HG02870 (cell line): ENCODE measurements around the gene PRR23B.
"Not testable (repeated sequence)": the region's sequence is repeated elsewhere in the genome, so short reads cannot be mapped to it uniquely, and the experiment has no call there.

ENCODE experiments used
- ATAC-seq: cut with Tn5 transposase; IDR thresholded peaks from one replicate; pipeline ENCODE4 v1.9.1; 2021; ENCODE audit warnings: mild to moderate bottlenecking, moderate library complexity; ENCODE audit not compliant: unreplicated experiment

PRR23B gene

DNA sequence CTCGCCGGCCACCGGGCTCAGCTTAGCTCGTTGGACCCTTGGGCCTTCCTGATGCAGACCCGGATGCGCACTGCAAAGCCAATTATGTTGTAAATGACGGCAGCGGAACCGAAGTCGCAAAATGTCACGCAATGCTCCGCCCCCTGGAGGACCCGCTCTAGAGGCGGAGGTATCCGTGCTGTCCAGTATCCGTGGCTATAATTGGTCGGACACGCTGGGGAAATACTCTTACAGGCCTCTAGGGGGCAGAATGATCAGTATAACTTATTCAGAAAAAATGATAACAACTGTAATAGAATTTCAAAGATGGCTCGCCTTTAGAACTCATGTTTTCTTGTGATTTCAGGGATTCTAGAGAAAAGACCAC, at the start of gene PRR23B:
Gene PRR23B, minus strand, starts transcription at position 59 of the 367 bp plus-strand sequence. CDS start 265 bp downstream, outside the sequence.
- ATAC-seq: no peak

DNA sequence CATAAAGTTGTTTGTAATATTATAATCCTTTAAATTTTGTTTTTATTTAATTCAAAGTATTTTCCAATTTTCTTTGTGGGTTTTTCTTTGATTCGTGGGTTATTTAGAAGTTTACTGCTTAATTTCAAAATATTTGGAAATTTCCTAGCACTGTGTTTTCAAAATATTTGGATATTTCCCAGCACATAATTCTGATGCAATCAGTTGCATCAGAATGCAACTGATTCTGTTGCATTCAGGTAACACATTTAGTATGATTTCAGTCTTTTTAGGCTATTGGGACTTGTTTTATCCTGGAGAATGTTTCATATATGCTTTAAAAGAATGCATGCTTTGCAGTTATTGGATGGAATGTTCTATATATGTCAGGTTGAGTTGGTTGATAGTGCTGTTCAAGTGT, 42.2 kb upstream of the PRR23B start:
- ATAC-seq: no peak

DNA sequence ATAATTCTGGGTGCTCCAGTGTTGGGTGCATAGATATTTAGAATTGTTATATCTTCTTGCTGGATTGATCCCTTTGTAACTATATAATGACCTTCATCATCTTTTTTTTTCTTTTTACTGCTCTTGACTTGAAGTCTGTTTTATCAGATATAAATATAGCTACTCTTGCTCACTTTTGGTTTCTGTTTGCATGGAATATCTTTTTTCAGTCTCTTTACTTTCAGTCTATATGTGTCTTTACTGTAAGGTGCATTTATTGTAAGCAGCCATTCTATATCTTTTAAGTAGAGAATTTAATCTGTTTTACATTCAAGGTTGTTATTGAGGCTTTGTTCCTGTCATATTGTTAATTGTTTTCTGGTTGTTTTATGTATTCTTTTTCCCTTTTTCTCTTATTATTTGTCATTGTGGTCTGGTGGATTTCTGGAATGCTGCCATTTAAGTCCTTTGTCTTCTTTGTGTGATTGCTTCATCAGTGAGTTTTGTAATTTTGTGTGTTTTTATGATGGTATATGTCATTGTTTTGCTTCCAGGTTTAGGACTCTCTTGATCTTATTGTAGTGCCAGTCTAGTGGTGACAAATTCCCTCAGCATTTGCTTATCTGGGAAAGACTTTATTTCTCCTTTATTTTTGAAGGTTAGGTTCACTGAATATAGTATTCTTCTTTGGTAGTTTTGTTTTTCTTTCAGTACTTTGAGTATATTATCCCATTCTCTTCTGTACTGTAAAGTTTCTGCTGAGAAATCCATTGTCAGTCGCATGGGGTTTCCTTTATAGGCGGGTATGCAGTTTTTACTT, 32.3 kb upstream of the PRR23B start:
- ATAC-seq: no peak

DNA sequence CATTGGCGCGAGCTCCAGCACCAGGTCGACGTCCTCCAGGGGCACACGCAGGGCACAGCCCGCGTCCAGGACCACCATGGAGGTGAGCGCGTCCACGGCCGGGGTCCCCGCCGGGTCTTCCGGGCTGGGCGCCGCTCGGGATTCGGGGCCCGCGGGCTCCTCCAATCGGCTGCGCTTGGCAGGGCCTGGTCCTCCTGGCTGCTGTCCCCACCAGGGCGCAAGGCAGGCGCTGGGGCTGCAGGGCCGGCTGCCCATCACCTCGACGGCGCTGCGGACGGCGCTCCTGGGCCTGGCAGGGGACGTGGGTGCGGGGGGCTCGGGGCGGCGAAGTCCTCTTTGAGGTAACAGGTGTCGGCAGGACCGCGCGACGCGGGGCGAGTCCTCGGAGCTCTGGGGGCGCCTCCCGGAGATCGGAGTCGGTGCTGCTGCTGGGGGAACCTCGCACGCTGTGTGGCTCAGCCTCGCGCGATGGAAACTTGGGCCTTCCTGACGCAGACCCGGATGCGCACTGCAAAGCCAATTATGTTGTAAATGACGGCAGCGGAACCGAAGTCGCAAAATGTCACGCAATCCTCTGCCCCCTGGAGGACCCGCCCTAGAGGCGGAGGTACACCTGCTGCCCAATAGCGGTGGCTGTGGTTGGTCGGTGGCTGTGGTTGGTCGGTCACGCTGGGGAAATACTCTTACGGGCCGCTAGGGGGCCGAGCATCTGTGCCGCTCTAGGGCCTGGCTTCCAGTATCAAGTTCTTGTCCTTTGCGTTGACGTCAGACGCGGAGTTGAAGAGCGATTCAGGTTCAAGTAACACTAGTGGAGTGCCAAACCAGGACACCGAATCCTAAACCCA, 23.9 kb upstream of the PRR23B start, which contains the start of gene PRR23C:
Gene PRR23C, minus strand, starts transcription at position 527 of the 845 bp plus-strand sequence. Its CDS starts 272 bp downstream, at position 255.
- no peak for ATAC-seq

DNA sequence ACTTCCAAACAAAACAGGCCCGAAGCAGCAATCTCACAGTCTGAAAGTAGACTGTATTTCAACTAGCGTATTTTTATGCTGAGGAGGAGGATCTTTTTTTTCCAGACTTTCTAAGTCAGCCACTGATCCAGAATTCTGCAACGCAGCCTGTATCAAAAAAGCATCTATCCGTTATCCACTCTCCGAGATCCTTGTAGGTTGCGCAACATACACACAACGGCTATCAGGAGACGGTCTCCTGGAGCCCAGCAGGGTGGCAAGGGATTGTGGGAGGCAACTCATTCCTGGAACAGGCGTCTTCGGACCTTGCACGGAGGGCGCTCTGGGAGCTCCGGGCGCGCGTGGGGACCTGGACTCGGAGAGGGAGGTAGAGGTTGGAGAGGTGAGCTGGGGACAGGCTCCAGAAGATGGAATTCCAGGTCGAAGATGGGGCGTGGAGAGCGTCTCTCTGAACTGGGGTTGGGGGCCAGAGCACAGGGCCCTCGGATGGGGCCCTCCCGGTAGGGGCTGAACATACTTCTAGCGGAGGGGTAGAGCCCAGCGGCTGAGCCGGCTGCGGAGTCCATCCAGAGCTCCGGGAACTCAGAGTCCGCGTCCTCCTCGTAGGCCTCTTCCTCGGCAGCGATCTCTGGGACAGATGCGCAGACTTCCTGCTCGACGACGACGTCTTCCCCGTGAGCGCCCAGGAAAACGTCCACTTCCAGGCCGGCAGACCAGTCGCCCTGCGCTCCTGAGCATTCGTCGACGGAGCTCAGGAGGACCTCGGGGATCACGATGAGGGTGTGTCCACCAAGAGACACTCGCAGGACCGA, 23.0 kb upstream of the PRR23B start:
- no peak for ATAC-seq

DNA sequence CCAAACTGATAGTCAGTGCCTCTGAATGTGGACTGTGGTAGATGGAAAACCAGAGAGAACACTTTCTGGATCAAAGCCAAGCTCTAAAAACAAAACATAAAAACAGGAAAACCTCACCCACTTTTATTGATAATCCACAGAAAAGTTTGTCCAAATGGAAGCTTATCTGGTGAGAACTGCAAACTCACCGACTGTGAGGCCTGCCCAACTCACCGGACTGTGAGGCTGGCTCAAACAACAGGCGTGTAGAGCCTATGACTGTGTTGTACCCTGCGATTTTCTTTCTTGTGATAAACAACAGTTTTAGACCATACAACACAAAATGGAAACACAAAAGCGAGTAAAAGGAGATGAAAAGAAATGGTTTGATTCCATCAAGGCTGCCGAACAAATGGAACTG, 16.8 kb upstream of the PRR23B start:
- no peak for ATAC-seq

DNA sequence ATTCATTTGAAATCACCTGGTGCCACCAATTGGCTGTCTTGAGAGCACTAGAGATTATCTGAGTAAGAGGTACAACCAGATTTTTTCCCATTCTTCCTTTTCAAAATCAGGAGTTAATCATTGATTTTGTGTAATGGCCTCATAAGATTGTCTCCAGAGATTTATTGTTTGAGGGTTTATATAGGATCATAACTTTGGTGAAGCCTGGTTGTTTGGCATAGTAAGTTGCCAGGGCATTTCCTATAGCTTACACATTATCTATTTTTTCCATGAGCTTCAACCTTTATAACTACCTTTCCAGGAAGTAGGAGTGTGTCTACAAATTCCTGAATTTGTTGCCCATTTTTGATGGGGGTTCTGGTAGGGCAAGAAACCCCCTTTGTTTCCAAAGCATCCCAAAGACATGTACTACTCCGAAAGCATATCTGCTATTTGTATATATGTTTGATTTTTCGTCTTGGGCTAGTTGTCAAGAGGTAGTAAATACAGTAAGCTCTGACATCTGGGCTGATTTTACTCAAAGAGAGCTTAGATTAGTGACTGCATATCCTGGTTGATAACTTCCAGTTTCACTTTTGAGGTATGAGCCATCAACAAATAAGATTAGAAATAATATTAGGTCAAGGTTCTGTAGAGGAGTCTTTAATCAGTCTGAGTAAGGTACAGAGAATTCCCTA, 11.7 kb upstream of the PRR23B start:
- no peak for ATAC-seq

DNA sequence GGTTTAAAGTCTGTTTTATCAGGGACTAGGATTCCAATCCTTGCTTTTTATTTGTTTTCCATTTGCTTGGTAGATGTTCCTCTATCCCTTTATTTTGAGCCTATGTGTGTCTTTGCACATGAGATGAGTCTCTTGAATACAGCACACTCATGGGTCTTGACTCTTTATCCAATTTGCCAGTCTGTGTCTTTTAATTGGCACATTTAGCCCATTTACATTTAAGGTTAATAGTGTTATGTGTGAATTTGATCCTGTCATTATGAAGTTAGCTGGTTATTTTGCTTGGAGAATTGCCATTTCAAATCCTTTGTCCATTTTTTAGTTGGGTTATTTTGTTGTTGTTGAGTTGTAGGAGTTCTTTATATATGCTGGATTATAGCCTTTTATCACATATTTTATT, 9.8 kb upstream of the PRR23B start:
- ATAC-seq: not testable (repeated sequence)

DNA sequence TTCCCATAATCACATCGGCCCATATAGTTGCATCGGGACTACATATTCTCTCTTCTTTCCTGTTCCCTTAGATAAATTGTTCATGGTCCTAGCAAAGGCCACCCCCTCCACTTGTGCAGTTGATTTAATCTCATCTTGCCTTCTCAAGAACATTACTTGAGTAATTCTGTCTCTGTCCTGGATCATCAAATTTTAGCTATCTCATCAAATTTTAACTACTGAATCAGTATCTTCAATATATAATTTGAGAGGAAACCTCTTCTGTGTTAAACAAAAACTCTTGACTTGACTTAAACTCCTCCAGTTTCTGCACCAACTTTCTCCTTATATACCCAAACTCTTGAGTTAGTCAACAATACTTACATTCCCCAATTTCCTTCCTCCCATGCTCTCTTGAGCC, 4.2 kb upstream of the PRR23B start:
- ATAC-seq: no peak

DNA sequence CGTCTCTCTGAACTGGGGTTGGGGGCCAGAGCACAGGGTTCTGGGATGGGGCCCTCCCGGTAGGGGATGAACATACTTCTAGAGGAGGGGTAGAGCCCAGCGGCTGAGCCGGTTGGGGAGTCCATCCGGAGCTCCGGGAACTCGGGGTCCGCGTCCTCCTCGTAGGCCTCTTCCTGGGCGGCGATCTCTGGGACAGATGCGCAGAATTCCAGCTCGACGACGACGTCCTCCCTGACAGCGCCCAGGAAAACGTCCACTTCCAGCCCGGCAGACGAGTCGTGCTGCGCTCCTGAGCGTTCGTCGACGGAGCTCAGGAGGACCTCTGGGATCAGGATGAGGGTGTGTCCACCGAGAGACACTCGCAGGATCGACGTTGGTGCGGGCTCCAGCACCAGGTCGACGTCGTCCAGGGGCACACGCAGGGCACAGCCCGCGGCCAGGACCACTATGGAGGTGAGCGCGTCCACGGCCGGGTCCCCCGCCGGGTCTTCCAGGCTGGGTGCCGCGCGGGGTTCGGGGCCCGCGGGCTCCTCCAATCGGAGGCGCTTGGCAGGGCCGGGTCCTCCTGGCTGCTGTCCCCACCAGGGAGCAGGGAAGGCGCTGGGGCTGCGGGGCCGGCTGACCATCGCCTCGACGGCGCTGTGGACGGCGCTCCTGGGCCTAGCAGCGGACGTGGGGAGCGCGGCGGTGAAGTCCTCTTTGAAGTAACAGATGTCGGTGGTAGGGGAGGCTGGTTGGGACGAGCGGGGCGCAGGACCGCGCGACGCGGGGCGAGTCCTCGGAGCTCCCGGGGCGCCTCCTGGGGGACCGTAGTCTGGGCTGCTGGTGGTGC, 474 bp downstream of the PRR23B start:
- no peak for ATAC-seq

DNA sequence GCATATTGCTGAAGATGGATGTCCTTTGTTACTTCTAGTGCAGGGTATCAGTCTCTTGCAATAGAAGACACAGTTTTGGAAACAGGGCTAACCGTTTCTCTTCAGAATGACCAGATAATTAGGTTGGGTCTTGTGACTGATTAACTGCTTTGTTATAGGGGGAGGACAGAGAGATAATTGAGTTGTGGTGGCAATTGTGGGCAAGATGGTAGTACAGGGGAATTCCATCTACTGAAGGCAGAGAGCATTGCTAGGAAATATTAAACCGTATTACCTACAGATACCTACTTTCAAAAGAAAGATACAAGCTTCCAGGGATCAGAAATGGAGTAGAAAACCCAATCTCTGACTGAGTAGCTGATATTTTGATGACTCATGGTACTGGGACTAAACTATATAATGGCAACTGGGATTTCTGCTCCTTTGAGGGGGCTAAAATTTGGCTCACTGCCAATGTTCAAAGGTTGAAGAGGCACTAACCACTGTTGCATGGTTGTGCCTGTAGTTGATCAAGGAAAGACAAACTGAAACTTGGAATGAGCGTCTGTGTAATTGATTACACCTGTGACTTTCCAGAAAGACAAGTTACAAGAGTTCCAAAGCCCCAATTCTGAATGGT, 4.2 kb downstream of the PRR23B start:
- ATAC-seq: no peak

DNA sequence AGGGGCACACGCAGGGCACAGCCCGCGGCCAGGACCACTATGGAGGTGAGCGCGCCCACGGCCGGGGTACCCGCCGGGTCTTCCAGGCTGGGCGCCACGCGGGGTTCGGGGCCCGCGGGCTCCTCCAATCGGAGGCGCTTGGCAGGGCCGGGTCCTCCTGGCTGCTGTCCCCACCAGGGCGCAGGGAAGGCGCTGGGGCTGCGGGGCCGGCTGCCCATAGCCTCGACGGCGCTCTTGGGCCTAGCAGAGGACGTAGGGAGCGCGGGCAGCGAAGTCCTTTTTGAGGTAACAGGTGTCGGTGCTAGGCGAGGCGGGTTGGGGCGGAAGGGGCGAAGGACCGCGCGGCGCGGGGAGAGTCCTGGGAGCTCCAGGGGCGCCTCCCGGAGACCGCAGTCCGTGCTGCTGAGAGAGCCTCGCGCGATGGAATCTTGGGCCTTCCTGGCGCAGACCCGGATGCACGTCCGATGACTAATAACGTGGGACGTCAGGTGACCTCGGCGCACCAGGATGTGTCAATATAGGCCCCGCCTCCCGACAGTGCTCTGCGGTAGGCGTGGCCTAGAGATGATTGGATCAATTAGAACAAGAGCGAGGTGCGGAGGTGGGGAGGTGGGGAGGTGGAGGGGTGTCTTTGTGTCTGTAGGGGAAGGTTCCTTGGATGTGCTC, 14.5 kb downstream of the PRR23B start, which contains the start of gene PRR23A:
Gene PRR23A, minus strand, starts transcription at position 218 of the 666 bp plus-strand sequence. Its CDS starts 0 bp downstream, at position 218.
- no peak for ATAC-seq

DNA sequence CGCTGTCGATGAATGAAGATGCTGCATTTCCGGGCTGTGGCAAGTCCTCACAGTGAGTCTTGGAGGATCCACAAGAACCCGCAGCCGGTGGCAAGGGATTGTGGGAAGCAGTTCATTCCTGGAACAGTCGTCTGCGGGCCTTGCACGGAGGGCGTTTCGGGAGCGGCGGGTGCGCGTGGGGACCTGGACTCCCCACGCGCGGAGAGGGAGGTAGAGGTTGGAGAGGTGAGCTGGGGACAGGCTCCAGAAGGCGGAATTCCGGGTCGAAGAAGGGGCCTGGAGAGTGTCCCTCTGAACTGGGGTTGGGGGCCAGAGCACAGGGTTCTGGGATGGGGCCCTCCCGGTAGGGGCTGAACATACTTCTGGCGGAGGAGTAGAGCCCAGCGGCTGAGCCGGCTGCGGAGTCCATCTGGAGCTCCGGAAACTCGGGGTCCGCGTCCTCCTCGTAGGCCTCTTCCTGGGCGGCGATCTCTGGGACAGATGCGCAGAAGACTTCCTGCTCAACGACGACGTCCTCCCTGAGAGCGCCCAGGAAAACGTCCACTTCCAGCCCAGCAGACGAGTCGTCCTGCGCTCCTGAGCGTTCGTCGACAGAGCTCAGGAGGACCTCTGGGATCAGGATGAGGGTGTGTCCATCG, 15.3 kb downstream of the PRR23B start:
- no peak for ATAC-seq

DNA sequence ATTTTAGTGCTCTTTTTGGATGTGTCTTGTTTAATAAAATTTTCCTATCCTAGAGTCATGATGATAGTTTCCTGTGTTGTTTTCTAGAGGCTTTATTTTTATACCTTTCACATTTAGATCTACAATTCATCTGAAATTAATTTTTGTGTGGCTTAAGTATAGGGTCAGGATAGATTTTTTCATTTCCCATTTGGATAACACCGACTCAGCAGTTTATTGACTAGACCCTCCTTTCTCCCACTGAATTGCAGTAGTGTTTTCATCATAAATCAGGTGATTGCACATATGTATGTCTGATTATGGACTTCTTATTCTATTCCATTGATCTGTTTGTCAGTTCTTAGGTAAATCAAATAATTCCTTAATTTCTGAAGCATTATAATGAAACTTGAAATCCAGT, 25.0 kb downstream of the PRR23B start:
- no peak for ATAC-seq

DNA sequence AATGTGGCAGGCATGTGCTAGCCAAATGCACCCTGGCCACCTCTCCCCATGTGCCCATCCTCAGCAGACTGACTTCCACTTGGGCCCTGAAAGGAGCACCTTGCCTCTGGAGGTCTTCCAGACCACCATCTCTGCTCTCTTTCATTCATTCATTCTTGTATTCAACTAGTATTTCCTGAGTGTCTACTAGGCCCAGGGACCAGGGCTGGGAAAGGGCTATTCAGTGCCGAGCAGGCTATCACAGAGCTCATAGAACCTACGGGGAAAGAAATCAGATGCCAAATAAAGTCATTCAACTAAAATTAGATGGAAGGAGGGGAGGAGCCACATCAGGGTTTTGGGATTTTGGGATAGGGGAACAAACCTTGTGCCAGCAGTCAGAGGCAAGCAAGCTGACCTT, 33.5 kb downstream of the PRR23B start:
- ATAC-seq: no peak

DNA sequence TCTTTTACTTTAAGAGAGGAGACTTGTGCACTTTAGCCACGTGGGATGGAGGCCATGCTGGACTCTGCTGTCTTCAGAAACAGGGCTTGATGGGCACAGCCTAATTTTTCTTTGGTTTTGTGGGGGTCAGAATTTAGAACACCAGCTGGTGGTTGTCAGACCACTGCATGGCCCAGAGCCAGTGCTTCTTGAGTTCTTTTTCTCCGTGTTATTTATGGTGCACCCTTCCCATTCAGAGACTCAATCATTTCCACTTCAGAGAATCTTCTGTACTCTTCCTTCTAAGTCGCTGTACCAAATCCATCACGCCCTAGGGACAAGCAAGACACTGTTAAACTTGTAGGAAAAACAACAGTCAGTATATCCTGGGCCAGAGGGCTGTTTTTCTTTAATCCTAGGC, 34.8 kb downstream of the PRR23B start:
- no peak for ATAC-seq

DNA sequence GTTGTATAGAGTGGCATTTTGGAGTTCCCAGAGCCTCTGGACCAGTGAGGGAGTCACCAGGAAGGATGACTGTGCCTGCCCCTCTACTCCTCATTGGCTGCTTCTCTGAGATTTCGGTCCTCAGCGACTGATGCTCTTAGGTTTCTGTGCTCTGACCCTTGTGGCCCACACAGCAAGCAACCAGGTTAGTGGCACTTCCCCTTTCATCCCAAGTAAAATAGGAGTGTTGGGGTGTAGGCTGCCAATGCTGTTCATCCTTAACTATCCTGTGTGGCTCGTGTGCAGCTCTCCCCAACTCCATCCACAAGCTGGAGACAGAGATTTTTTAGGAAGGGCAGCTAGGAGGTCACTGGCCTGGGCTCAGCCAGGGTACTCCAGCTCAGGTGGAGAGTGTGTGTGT, 35.9 kb downstream of the PRR23B start:
- ATAC-seq: no peak

DNA sequence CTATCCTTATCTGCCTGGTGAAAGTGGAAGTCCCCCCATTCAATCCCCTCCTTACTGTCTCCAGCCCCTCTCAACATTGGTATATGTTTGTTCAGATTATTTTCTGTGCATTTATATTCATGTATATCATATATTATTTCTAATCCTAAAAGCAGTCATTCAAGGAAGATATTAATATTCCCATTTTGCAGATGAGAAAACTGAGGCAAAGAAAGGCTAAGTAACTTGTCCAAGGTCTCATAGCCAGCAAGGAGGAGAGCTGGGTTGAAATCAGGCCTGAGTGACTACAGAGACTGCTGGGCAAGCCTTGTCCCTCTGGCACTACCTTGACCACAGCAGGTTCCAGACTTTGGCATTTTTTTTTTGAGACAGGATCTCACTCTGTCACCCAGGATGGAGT, 44.7 kb downstream of the PRR23B start:
- no peak for ATAC-seq
